Measurements from ENCODE around the gene DNAJA3. TPM values are rescaled to one million over a fixed set of nuclear protein-coding genes. Genes with fewer than 3 reads are reported as not detected.

DNAJA3 gene
- total RNA-seq, 1 experiment from 2014 or later: 64.1 TPM

- TF ChIP-seq PRDM15 (CRISPR knock-in tag; IDR thresholded peaks at IDR 0.05): no peak
- TF ChIP-seq ZSCAN18 (CRISPR knock-in tag; IDR thresholded peaks at IDR 0.05): no peak
- peak; percentile 82 for TF ChIP-seq GABPB1 (CRISPR knock-in tag; IDR thresholded peaks at IDR 0.05)
- peak; percentile 95 for TF ChIP-seq MYBL2 (CRISPR knock-in tag; IDR thresholded peaks at IDR 0.05)
- TF ChIP-seq HMGXB4 (CRISPR knock-in tag; IDR thresholded peaks at IDR 0.05): peak; percentile 99
- TF ChIP-seq TCF7 (CRISPR knock-in tag; IDR thresholded peaks at IDR 0.05; ENCODE audit: low read depth): 0 out of 2 replicates have a peak, but pooled peaks have one; percentile 29
- TF ChIP-seq ZNF138 (CRISPR knock-in tag; conservative IDR thresholded peaks at IDR 0.05): 0 out of 2 replicates have a peak, but pooled peaks have one; percentile 77
- TF ChIP-seq ELF4 (CRISPR knock-in tag; IDR thresholded peaks at IDR 0.05; ENCODE audit: low read depth): peak; percentile 36; the same call in 1 of the 2 replicates
- peak; percentile 94 for TF ChIP-seq E2F1 (CRISPR knock-in tag; IDR thresholded peaks at IDR 0.05)
- peak; percentile 93 for TF ChIP-seq FOXP1 (CRISPR knock-in tag; IDR thresholded peaks at IDR 0.05; ENCODE audit: borderline replicate concordance)
Observed at GRCh38 chr16:4475880-4476788, 50.5 kb downstream of the DNAJA3 start, which contains the start of gene HMOX2 (continued).

- Mint-ChIP-seq H3K27ac (no peak overlapping the region), H3K4me3 (peak overlapping the region; percentile 18), H3K4me1 (peaks cover 18% of the 10 kb centered on the region), H3K36me3 (peaks cover 7% of the 10 kb centered on the region), H3K27me3 (ENCODE audit: low read depth) (peaks cover 16% of the 10 kb centered on the region), H3K9me3 (peaks cover 7% of the 10 kb centered on the region)
- no peak for ATAC-seq
- DNase-seq (ENCODE audit: low spot score): no peak
- ChIA-PET POLR2A (interaction anchor here (0.7 kb wide), 2 partner anchors 61 to 107 kb away, joined by 3 to 5 read pairs; partner anchors contain the start of gene CDIP1), CTCF (interaction anchor here (0.7 to 2.7 kb wide), 12 partner anchors 9 to 173 kb away, joined by 3 to 11 read pairs (median 4); no protein-coding TSS in a partner anchor)
- no peak for TF ChIP-seq NFYB (CRISPR knock-in tag; conservative IDR thresholded peaks at IDR 0.05; ENCODE audit: low read depth)
- no peak for TF ChIP-seq MAX (CRISPR knock-in tag; IDR thresholded peaks at IDR 0.05)
Observed at GRCh38 chr16:4477966-4478365, 52.3 kb downstream of the DNAJA3 start.

GRCh38 chr16:4481526-4481925, 55.9 kb downstream of the DNAJA3 start:
- POLR2A ChIA-PET: no interaction called here
- Mint-ChIP-seq H3K4me3 (no peak overlapping the region), H3K36me3 (no peaks in the 10 kb centered on the region), H3K9me3 (no peaks in the 10 kb centered on the region), H3K4me1 (peaks cover 9% of the 10 kb centered on the region), H3K27ac (peak overlapping the region; percentile 91), H3K27me3 (ENCODE audit: low read depth) (no peaks in the 10 kb centered on the region)
- CTCF ChIA-PET: interaction anchor here (1.0 kb wide), 1 partner anchor 66 kb away, joined by 4 read pairs; no protein-coding TSS in a partner anchor
- DNase-seq (ENCODE audit: low spot score) (no peak), ATAC-seq (no peak)
- TF ChIP-seq MYBL2 (CRISPR knock-in tag; IDR thresholded peaks at IDR 0.05): no peak
- no peak for TF ChIP-seq ZNF219 (CRISPR knock-in tag; IDR thresholded peaks at IDR 0.05; ENCODE audit: borderline replicate concordance)
- TF ChIP-seq PRDM15 (CRISPR knock-in tag; IDR thresholded peaks at IDR 0.05): no peak
- TF ChIP-seq ZNF121 (CRISPR knock-in tag; IDR thresholded peaks at IDR 0.05): no peak
- no peak for TF ChIP-seq PREB (CRISPR knock-in tag; IDR thresholded peaks at IDR 0.05; ENCODE audit: borderline replicate concordance)
